HCT116 (cell line): ENCODE results near the gene MANBA. TPM values are rescaled to one million over a fixed set of nuclear protein-coding genes. Genes with fewer than 3 reads are reported as not detected.

Source experiments
- ATAC-seq: fragments of 200-7000 bp; cut with Tn5 transposase; 2 replicates; pipeline ENCODE4 v1.9.1; 2020; ENCODE audit warnings: mild to moderate bottlenecking, moderate library complexity
- BruUV-seq: library from RNA; stranded (reverse); fragments of 400-500 nt; replicated peaks from 2 replicates; lab custom pipeline; 2021; lab: Mats Ljungman, UMichigan
- CTCF ChIA-PET: fragments of 300-600 bp; sonication (Branson Sonifier 250); formaldehyde crosslinking; loops from one replicate; lab custom pipeline; 2021; ENCODE audit warnings: antibody characterized with exemption; lab: Charles Lee
- POLR2A ChIA-PET: fragments of 300-600, 350-600 bp; sonication (Branson Sonifier 250); formaldehyde crosslinking; loops from one replicate; lab custom pipeline; 2021; ENCODE audit warnings: antibody characterized with exemption; lab: Charles Lee
- RAD21 ChIA-PET, 2 experiments: fragments of 300-600 bp; sonication (Branson Sonifier 250); formaldehyde crosslinking; loops; one replicate each; lab custom pipeline; 2023; ENCODE audit warnings: low total read pairs in 2 of 2; ENCODE audit not compliant: uncharacterized antibody in 2 of 2, unreplicated experiment in 2 of 2, low non-redundant PET in 1 of 2; lab: Charles Lee
- DNase-seq: peaks from one replicate; pipeline ENCODE4 v3.0.0-alpha.2; 2010; ENCODE audit warnings: low read depth, low spot score
- H2AFZ ChIP-seq: fragments of 200-600 bp; shearing (Covaris generic), sonication (generic); 2 replicates; pipeline ENCODE4 v1.6.1; 2017; ENCODE audit warnings: low read depth, mixed run types, mixed read lengths, antibody characterized with exemption, low read length; ENCODE audit not compliant: poor library complexity, severe bottlenecking
- H3K27ac ChIP-seq: 2 replicates; pipeline ENCODE4 v1.5.1; 2012; ENCODE audit warnings: low read depth, low read length
- H3K27me3 ChIP-seq: fragments of 200-600 bp; sonication (generic); 2 replicates; pipeline ENCODE4 v1.6.1; 2016; ENCODE audit warnings: mixed run types, low read length, mixed read lengths; ENCODE audit not compliant: insufficient read depth
- H3K36me3 ChIP-seq, 2 experiments: fragments of 200-500 bp in 1 of 2; fragments of 200-600 bp in 1 of 2; sonication (Bioruptor generic) in 1 of 2; sonication (generic) in 1 of 2; 2 replicates each; pipeline versions ENCODE4 v1.5.1 to v1.6.1; 2014 to 2016; ENCODE audit warnings: low read length in 2 of 2, inconsistent platforms in 1 of 2, mixed read lengths in 1 of 2, mixed run types in 1 of 2; ENCODE audit not compliant: insufficient read depth in 2 of 2, control insufficient read depth in 1 of 2
- H3K4me1 ChIP-seq, 2 experiments: fragments of 200-600 bp in 1 of 2; sonication (generic) in 1 of 2; 2 replicates each; pipeline versions ENCODE4 v1.5.1 to v1.6.1; 2012 to 2017; ENCODE audit warnings: low read length in 2 of 2, inconsistent platforms in 1 of 2, mild to moderate bottlenecking in 1 of 2, mixed read lengths in 1 of 2, mixed run types in 1 of 2, moderate library complexity in 1 of 2; ENCODE audit not compliant: insufficient read depth in 2 of 2, control insufficient read depth in 1 of 2
- H3K4me2 ChIP-seq: fragments of 200-600 bp; sonication (generic); 2 replicates; pipeline ENCODE4 v1.6.1; 2017; ENCODE audit warnings: mixed run types, low read length, mixed read lengths
- H3K4me3 ChIP-seq, 2 experiments: fragments of 200-600 bp in 1 of 2; sonication (generic) in 1 of 2; replicated peaks in 1 of 2; 2 replicates each; pipeline ENCODE4 v1.5.1; 2011 to 2016; ENCODE audit warnings: low read length in 2 of 2, control low read depth in 1 of 2, low read depth in 1 of 2, mild to moderate bottlenecking in 1 of 2, mixed read lengths in 1 of 2, mixed run types in 1 of 2
- H3K79me2 ChIP-seq: fragments of 200-600 bp; sonication (generic); 2 replicates; pipeline ENCODE4 v1.6.1; 2017; ENCODE audit warnings: mild to moderate bottlenecking, mixed run types, low read length, moderate library complexity, mixed read lengths; ENCODE audit not compliant: insufficient read depth
- H3K9ac ChIP-seq: fragments of 200-600 bp; sonication (generic); 2 replicates; pipeline ENCODE4 v1.6.1; 2016; ENCODE audit warnings: low read length, mixed read lengths
- H3K9me2 ChIP-seq: fragments of 200-600 bp; sonication (generic), shearing (Covaris generic); 2 replicates; pipeline ENCODE4 v1.6.1; 2017; ENCODE audit warnings: mixed run types, mild to moderate bottlenecking, moderate library complexity; ENCODE audit not compliant: insufficient read depth
- H3K9me3 ChIP-seq, 2 experiments: fragments of 200-500 bp in 1 of 2; fragments of 200-600 bp in 1 of 2; sonication (Bioruptor generic) in 1 of 2; sonication (generic) in 1 of 2; 2 replicates each; pipeline ENCODE4 v1.6.1; 2014 to 2017; ENCODE audit warnings: low read length in 2 of 2, mixed read lengths in 2 of 2, inconsistent platforms in 1 of 2, low read depth in 1 of 2, mild to moderate bottlenecking in 1 of 2, mixed run types in 1 of 2, moderate library complexity in 1 of 2; ENCODE audit not compliant: control insufficient read depth in 1 of 2, insufficient read depth in 1 of 2
- H4K20me1 ChIP-seq: fragments of 200-600 bp; sonication (generic), shearing (Covaris generic); 2 replicates; pipeline ENCODE4 v1.6.1; 2017; ENCODE audit warnings: mixed run types, mild to moderate bottlenecking, moderate library complexity; ENCODE audit not compliant: insufficient read depth
- EZH2 ChIP-seq: fragments of 200-600 bp; sonication (generic); IDR thresholded peaks from 2 replicates; pipeline ENCODE4 v1.6.1; 2017; ENCODE audit warnings: antibody characterized with exemption, mixed run types
- ZBTB33 ChIP-seq: IDR thresholded peaks from 2 replicates; pipeline ENCODE4 v1.6.1; 2011; ENCODE audit warnings: mild to moderate bottlenecking, low read length, moderate library complexity; ENCODE audit not compliant: insufficient replicate concordance; ENCODE audit errors: extremely low read depth
- intact Hi-C: fragments of 100-400 bp; cut with micrococcal nuclease; formaldehyde crosslinking; loops from 2 replicates; pipeline ENCODE4 v1.10.0; 2022
- total RNA-seq: library from RNA; stranded (reverse); gene quantifications from one replicate; pipeline ENCODE4 v1.2.1, GENCODE V29; 2021; ENCODE audit not compliant: unreplicated experiment
- TF ChIP-seq, protein P1 (sequence below): IDR thresholded peaks from 2 replicates; pipeline ENCODE4 v1.6.1; 2012; ENCODE audit warnings: low read depth
- TF ChIP-seq, protein P2 (sequence below), 3 experiments: fragments of 200-600 bp in 1 of 3; sonication (generic) in 1 of 3; IDR thresholded peaks in 2 of 3; conservative IDR thresholded peaks in 1 of 3; 2 replicates each; pipeline ENCODE4 v1.5.1; 2012 to 2017; ENCODE audit warnings: low read depth in 2 of 3, low read length in 2 of 3, antibody characterized with exemption in 1 of 3, borderline replicate concordance in 1 of 3, control low read depth in 1 of 3, mild to moderate bottlenecking in 1 of 3, mixed read lengths in 1 of 3, mixed run types in 1 of 3, moderate library complexity in 1 of 3; ENCODE audit not compliant: insufficient read depth in 1 of 3

The MANBA gene
- total RNA-seq, 1 experiment from 2014 or later, result 21.3 TPM

- no peak overlapping the region for H2AFZ ChIP-seq
- no peak overlapping the region for H3K27ac ChIP-seq
- ATAC-seq, result no peak
- no peak for TF ChIP-seq ZBTB33
- TF ChIP-seq, protein P1, sequence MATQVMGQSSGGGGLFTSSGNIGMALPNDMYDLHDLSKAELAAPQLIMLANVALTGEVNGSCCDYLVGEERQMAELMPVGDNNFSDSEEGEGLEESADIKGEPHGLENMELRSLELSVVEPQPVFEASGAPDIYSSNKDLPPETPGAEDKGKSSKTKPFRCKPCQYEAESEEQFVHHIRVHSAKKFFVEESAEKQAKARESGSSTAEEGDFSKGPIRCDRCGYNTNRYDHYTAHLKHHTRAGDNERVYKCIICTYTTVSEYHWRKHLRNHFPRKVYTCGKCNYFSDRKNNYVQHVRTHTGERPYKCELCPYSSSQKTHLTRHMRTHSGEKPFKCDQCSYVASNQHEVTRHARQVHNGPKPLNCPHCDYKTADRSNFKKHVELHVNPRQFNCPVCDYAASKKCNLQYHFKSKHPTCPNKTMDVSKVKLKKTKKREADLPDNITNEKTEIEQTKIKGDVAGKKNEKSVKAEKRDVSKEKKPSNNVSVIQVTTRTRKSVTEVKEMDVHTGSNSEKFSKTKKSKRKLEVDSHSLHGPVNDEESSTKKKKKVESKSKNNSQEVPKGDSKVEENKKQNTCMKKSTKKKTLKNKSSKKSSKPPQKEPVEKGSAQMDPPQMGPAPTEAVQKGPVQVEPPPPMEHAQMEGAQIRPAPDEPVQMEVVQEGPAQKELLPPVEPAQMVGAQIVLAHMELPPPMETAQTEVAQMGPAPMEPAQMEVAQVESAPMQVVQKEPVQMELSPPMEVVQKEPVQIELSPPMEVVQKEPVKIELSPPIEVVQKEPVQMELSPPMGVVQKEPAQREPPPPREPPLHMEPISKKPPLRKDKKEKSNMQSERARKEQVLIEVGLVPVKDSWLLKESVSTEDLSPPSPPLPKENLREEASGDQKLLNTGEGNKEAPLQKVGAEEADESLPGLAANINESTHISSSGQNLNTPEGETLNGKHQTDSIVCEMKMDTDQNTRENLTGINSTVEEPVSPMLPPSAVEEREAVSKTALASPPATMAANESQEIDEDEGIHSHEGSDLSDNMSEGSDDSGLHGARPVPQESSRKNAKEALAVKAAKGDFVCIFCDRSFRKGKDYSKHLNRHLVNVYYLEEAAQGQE, result no peak
- TF ChIP-seq EZH2, result no peak
- TF ChIP-seq, protein P2, sequence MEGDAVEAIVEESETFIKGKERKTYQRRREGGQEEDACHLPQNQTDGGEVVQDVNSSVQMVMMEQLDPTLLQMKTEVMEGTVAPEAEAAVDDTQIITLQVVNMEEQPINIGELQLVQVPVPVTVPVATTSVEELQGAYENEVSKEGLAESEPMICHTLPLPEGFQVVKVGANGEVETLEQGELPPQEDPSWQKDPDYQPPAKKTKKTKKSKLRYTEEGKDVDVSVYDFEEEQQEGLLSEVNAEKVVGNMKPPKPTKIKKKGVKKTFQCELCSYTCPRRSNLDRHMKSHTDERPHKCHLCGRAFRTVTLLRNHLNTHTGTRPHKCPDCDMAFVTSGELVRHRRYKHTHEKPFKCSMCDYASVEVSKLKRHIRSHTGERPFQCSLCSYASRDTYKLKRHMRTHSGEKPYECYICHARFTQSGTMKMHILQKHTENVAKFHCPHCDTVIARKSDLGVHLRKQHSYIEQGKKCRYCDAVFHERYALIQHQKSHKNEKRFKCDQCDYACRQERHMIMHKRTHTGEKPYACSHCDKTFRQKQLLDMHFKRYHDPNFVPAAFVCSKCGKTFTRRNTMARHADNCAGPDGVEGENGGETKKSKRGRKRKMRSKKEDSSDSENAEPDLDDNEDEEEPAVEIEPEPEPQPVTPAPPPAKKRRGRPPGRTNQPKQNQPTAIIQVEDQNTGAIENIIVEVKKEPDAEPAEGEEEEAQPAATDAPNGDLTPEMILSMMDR (IDR thresholded peaks at IDR 0.05 in 2 of 3, conservative IDR thresholded peaks at IDR 0.05 in 1 of 3; ENCODE audit: borderline replicate concordance in 1 of 3, insufficient read depth in 1 of 3, low read depth in 2 of 3, low read length in 2 of 3), result no peak
- TF ChIP-seq, all 23 proteins: peak for 0
- Histone ChIP-seq H3K27me3 (no peaks in the 10 kb centered on the region), H3K4me3 (no peak overlapping the region), H3K79me2 (no peaks in the 10 kb centered on the region), H3K9ac (no peak overlapping the region), H4K20me1 (no peaks in the 10 kb centered on the region), H3K36me3 (no peaks in the 10 kb centered on the region), H3K9me2 (no peaks in the 10 kb centered on the region), H3K4me2 (no peak overlapping the region), H3K9me3 (no peaks in the 10 kb centered on the region), H3K4me1 (peaks cover 16 to 38% of the 10 kb centered on the region in 2 experiments)
- CTCF ChIA-PET, result no interaction called here
- POLR2A ChIA-PET, result no interaction called here
- intact Hi-C loops, result loop anchor here (5.0 to 10.0 kb wide), 3 partner anchors 177 to 1310 kb away; no protein-coding TSS in a partner anchor
- RAD21 ChIA-PET, result interaction anchor here in 1 of 2 experiments (1.1 kb wide), 1 partner anchor 203 kb away, joined by 3 read pairs; the partner anchor contains the start of gene UBE2D3
- no peak for DNase-seq
- no TSS peak for BruUV-seq
These were observed 136.3 kb downstream of the MANBA start for GRCh38 chr4:102624505-102624904.
